Liver (tissue), 9 donors: ENCODE results near the gene CSNK1G1. TPM values are rescaled to one million over a fixed set of nuclear protein-coding genes. Genes with fewer than 3 reads are reported as not detected.

Experiments
- DNase-seq: peaks from one replicate; pipeline ENCODE4 v3.0.0-alpha.2; 2017; ENCODE audit warnings: low spot score
- H3K27ac ChIP-seq, 2 donors: one replicate each; pipeline ENCODE4 v1.7.0; 2013; ENCODE audit warnings: inconsistent platforms in 2 of 2, low read length in 2 of 2, control low read depth in 1 of 2, low read depth in 1 of 2, mild to moderate bottlenecking in 1 of 2
- H3K27me3 ChIP-seq, 4 donors: one replicate each; pipeline versions ENCODE4 v1.6.1 to v1.7.0; 2013; ENCODE audit warnings: low read length in 3 of 4, inconsistent platforms in 1 of 4, mild to moderate bottlenecking in 1 of 4, moderate library complexity in 1 of 4; ENCODE audit not compliant: control insufficient read depth in 4 of 4, insufficient read depth in 4 of 4
- H3K36me3 ChIP-seq, 4 donors: one replicate each; pipeline versions ENCODE4 v1.6.1 to v1.7.0; 2013; ENCODE audit warnings: low read length in 3 of 4, mild to moderate bottlenecking in 3 of 4, low read depth in 1 of 4, moderate library complexity in 1 of 4; ENCODE audit not compliant: control insufficient read depth in 4 of 4, insufficient read depth in 3 of 4
- H3K4me1 ChIP-seq, 4 donors: one replicate each; pipeline versions ENCODE4 v1.6.1 to v1.7.0; 2013; ENCODE audit warnings: low read length in 3 of 4, mild to moderate bottlenecking in 3 of 4, moderate library complexity in 1 of 4; ENCODE audit not compliant: control insufficient read depth in 4 of 4, insufficient read depth in 4 of 4
- H3K4me3 ChIP-seq, 3 donors: one replicate each; pipeline versions ENCODE4 v1.6.1 to v1.7.0; 2013; ENCODE audit warnings: low read length in 3 of 3, control low read depth in 1 of 3, low read depth in 1 of 3, mild to moderate bottlenecking in 1 of 3
- H3K9ac ChIP-seq, 2 donors: one replicate each; pipeline ENCODE4 v1.7.0; 2013; ENCODE audit warnings: low read length in 2 of 2, mild to moderate bottlenecking in 2 of 2, moderate library complexity in 2 of 2, control low read depth in 1 of 2, low read depth in 1 of 2
- H3K9me3 ChIP-seq, 4 donors: one replicate each; pipeline versions ENCODE4 v1.6.1 to v1.7.0; 2013; ENCODE audit warnings: low read length in 3 of 4; ENCODE audit not compliant: control insufficient read depth in 4 of 4
- ATF3 ChIP-seq: IDR thresholded peaks from 2 replicates; pipeline ENCODE4 v1.6.1; 2016; ENCODE audit warnings: antibody characterized with exemption
- CTCF ChIP-seq: fragments of 150-350 bp; IDR thresholded peaks from 2 replicates; pipeline ENCODE4 v1.5.1; 2017; ENCODE audit warnings: improper control_type of control experiment, low read depth, low read length; ENCODE audit not compliant: missing input control
- EGR1 ChIP-seq, 2 donors: IDR thresholded peaks; 2 replicates each; pipeline ENCODE4 v1.6.1; 2016 to 2018; ENCODE audit warnings: antibody characterized with exemption in 2 of 2, low read depth in 2 of 2
- FOXA1 ChIP-seq: IDR thresholded peaks from 2 replicates; pipeline ENCODE4 v1.6.1; 2016; ENCODE audit warnings: antibody characterized with exemption
- FOXA2 ChIP-seq: IDR thresholded peaks from 2 replicates; pipeline ENCODE4 v1.6.1; 2016; ENCODE audit warnings: antibody characterized with exemption
- GABPA ChIP-seq, 2 donors: IDR thresholded peaks in 1 of 2; conservative IDR thresholded peaks in 1 of 2; 2 replicates each; pipeline ENCODE4 v1.6.1; 2016; ENCODE audit warnings: antibody characterized with exemption in 2 of 2, mild to moderate bottlenecking in 1 of 2, moderate library complexity in 1 of 2
- HNF4A ChIP-seq, 2 donors: conservative IDR thresholded peaks; 2 replicates each; pipeline ENCODE4 v1.6.1; 2016; ENCODE audit warnings: antibody characterized with exemption in 2 of 2, mild to moderate bottlenecking in 2 of 2
- HNF4G ChIP-seq: IDR thresholded peaks from 2 replicates; pipeline ENCODE4 v1.6.1; 2016; ENCODE audit warnings: antibody characterized with exemption
- JUND ChIP-seq, 2 donors: IDR thresholded peaks; 2 replicates each; pipeline ENCODE4 v1.6.1; 2016; ENCODE audit warnings: antibody characterized with exemption in 2 of 2
- MAX ChIP-seq: IDR thresholded peaks from 2 replicates; pipeline ENCODE4 v1.6.1; 2016; ENCODE audit warnings: antibody characterized with exemption
- NR2F2 ChIP-seq: IDR thresholded peaks from 2 replicates; pipeline ENCODE4 v1.6.1; 2016; ENCODE audit warnings: antibody characterized with exemption
- RAD21 ChIP-seq, 2 donors: IDR thresholded peaks; 2 replicates each; pipeline ENCODE4 v1.6.1; 2016; ENCODE audit warnings: antibody characterized with exemption in 2 of 2, mild to moderate bottlenecking in 2 of 2
- REST ChIP-seq: IDR thresholded peaks from 2 replicates; pipeline ENCODE4 v1.6.1; 2016; ENCODE audit warnings: antibody characterized with exemption, mild to moderate bottlenecking
- RXRA ChIP-seq, 2 donors: IDR thresholded peaks; 2 replicates each; pipeline ENCODE4 v1.6.1; 2017 to 2018; ENCODE audit warnings: antibody characterized with exemption in 2 of 2, mild to moderate bottlenecking in 1 of 2
- SP1 ChIP-seq: IDR thresholded peaks from 2 replicates; pipeline ENCODE4 v1.6.1; 2018; ENCODE audit warnings: antibody characterized with exemption, mild to moderate bottlenecking
- TAF1 ChIP-seq: conservative IDR thresholded peaks from 2 replicates; pipeline ENCODE4 v1.6.1; 2016; ENCODE audit warnings: antibody characterized with exemption, mild to moderate bottlenecking
- YY1 ChIP-seq: IDR thresholded peaks from 2 replicates; pipeline ENCODE4 v1.6.1; 2016; ENCODE audit warnings: antibody characterized with exemption, mild to moderate bottlenecking
- ZBTB33 ChIP-seq: IDR thresholded peaks from 2 replicates; pipeline ENCODE4 v1.6.1; 2016; ENCODE audit warnings: antibody characterized with exemption
- WGBS: extraction: QIAGEN DNeasy Blood & Tissue Kit; methylation state at CpG from one replicate; pipeline ENCODE4 v1.1.7; 2013; 5-methylcytosine and 5-hydroxymethylcytosine counted together
- polyA plus RNA-seq, 2 donors: library from polyadenylated mRNA; stranded (reverse) in 1 of 2; unstranded in 1 of 2; fragments of 200-250 nt in 1 of 2; fragments of >200 nt in 1 of 2; fragmentation: Nextera tagmentation in 1 of 2; extraction: Ambion mirVana in 1 of 2; gene quantifications; one replicate each; pipeline versions ENCODE4 v1.2.1 to v1.2.3, GENCODE V29; 2013 to 2015
- total RNA-seq, 2 donors: library from RNA; depleted of rRNA; stranded (reverse); fragments of >200 nt; gene quantifications; one replicate each; pipeline ENCODE4 v1.2.3, GENCODE V29; 2014
- donor health status: healthy.
- donor health status: healthy.
- donor health status: healthy.
- donor health status: healthy.
- donor health status: healthy.

Gene CSNK1G1
- total RNA-seq (1 to 10 TPM; 8.4 to 9.1 TPM), polyA plus RNA-seq (1 to 10 TPM; 1.7 to 3.2 TPM)

GRCh38 chr15:64355944-64356709 is at the start of gene CSNK1G1:
Gene CSNK1G1 (minus strand): TSS chr15:64356173. CDS start chr15:64300499, 55,674 bp downstream.
- peaks cover 0 to 16% (median 13%) of the 10 kb centered on the region in 4 donors for H3K4me1 ChIP-seq
- no peaks in the 10 kb centered on the region for H3K36me3 ChIP-seq
- peak; percentile 89 for DNase-seq
- peak within 1 kb of the TSS; percentile 89 to 99 (median 98) for H3K4me3 ChIP-seq
- TF ChIP-seq TAF1 (no peak), RXRA (IDR thresholded peaks at IDR 0.05) (peak; percentile 29 to 40), EGR1 (IDR thresholded peaks at IDR 0.05; ENCODE audit: low read depth in 2 of 2) (peak; percentile 84 to 93), JUND (IDR thresholded peaks at IDR 0.05) (no peak), RAD21 (IDR thresholded peaks at IDR 0.05) (peak; percentile 90 to 94), REST (no peak), ATF3 (no peak), NR2F2 (peak; percentile 47), ZBTB33 (no peak), FOXA1 (no peak), YY1 (peak; percentile 47), MAX (peak; percentile 66), HNF4A (conservative IDR thresholded peaks at IDR 0.05) (peak in 1 of 2 donors; percentile 18), HNF4G (no peak), GABPA (IDR thresholded peaks at IDR 0.05 in 1 of 2, conservative IDR thresholded peaks at IDR 0.05 in 1 of 2) (peak; percentile 92 to 96), SP1 (peak; percentile 38), CTCF (peak; percentile 42), FOXA2 (peak; percentile 19)
- WGBS, result under 1% methylated on average over 42 of the region's 42 CpGs
- H3K27me3 ChIP-seq, result no peaks in the 10 kb centered on the region
- no peaks in the 10 kb centered on the region for H3K9me3 ChIP-seq
- H3K9ac ChIP-seq, result peak within 1 kb of the TSS; percentile 75 to 77
- peak within 1 kb of the TSS; percentile 34 to 62 for H3K27ac ChIP-seq
